HUES48 (cell line): ENCODE data around the gene NCAPH2.

Source experiments
- H3K27ac ChIP-seq: one replicate; pipeline ENCODE4 v1.7.0; 2013; ENCODE audit warnings: low read depth, low read length, inconsistent platforms
- H3K27me3 ChIP-seq: 2 replicates; pipeline ENCODE4 v1.6.1; 2013; ENCODE audit warnings: mild to moderate bottlenecking, low read length; ENCODE audit not compliant: control insufficient read depth, insufficient read depth
- H3K36me3 ChIP-seq: 2 replicates; pipeline ENCODE4 v1.6.1; 2013; ENCODE audit warnings: low read length; ENCODE audit not compliant: control insufficient read depth, insufficient read depth
- H3K4me1 ChIP-seq: 2 replicates; pipeline ENCODE4 v1.6.1; 2013; ENCODE audit warnings: mild to moderate bottlenecking, low read length; ENCODE audit not compliant: control insufficient read depth, insufficient read depth
- H3K4me3 ChIP-seq: 2 replicates; pipeline ENCODE4 v1.5.1; 2013; ENCODE audit warnings: mild to moderate bottlenecking, low read depth, low read length
- H3K9ac ChIP-seq: 2 replicates; pipeline ENCODE4 v1.6.1; 2013; ENCODE audit warnings: mild to moderate bottlenecking, low read depth, low read length, moderate library complexity
- H3K9me3 ChIP-seq: 2 replicates; pipeline ENCODE4 v1.6.1; 2013; ENCODE audit warnings: low read length; ENCODE audit not compliant: control insufficient read depth, insufficient read depth

Gene NCAPH2

GRCh38 chr22:50547263-50547985, 39.4 kb downstream of the NCAPH2 start:
- H3K27me3 ChIP-seq = peaks cover 16% of the 10 kb centered on the region
- no peak overlapping the region for H3K9ac ChIP-seq
- no peaks in the 10 kb centered on the region for H3K36me3 ChIP-seq
- peaks cover 4% of the 10 kb centered on the region; the same call in 1 of the 2 replicates for H3K4me1 ChIP-seq
- no peak overlapping the region for H3K27ac ChIP-seq
- no peaks in the 10 kb centered on the region for H3K9me3 ChIP-seq
- no peak overlapping the region for H3K4me3 ChIP-seq

DNA sequence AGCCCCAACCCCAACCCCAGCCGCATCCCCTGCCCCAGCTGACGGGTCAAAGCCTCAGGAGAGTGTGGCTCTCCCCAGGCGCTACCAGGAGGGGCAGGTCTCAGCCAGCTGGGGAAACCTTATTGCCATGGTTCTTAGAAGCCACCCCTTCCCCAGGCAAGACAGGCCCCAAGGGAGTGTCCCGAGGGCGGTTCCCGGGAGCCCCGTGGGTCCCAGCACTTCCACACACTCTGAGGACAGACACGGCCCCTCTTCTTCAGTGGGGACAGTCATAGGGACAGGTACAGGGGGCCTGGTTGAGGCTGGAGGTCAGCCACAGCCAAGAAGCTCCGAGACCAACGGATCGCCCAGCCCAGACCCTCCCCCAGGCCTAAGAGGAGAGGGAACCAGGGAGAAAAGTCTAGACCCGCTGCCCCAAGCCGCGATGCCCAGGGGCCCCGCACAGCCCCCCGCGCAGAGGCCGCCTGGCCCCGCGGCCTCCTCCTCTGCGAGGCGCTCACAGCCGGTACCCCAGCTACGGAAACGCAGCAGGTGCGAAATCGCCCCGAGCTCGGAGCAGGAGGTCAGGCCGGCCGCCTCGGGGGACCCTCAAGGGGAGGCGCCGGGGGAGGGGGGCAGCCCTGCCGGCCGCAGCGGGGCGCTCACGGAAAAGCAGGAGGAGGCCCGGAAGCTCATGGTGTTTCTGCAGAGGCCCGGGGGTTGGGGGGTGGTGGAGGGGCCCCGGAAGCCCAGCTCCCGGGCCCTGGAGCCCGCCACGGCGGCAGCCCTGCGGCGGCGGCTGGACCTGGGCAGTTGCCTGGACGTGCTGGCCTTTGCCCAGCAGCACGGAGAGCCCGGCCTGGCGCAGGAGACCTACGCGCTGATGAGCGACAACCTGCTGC, 40.3 kb downstream of the NCAPH2 start:
- H3K36me3 ChIP-seq = no peaks in the 10 kb centered on the region
- H3K4me1 ChIP-seq = peaks cover 4% of the 10 kb centered on the region; the same call in 1 of the 2 replicates
- peaks cover 16% of the 10 kb centered on the region for H3K27me3 ChIP-seq
- H3K9me3 ChIP-seq = no peaks in the 10 kb centered on the region
- H3K9ac ChIP-seq = no peak overlapping the region
- H3K27ac ChIP-seq = no peak overlapping the region
- no peak overlapping the region for H3K4me3 ChIP-seq

- Histone ChIP-seq H3K9ac (no peak overlapping the region), H3K36me3 (no peaks in the 10 kb centered on the region), H3K27me3 (peaks cover 16% of the 10 kb centered on the region), H3K4me3 (no peak overlapping the region), H3K27ac (no peak overlapping the region), H3K4me1 (peaks cover 4% of the 10 kb centered on the region; the same call in 1 of the 2 replicates), H3K9me3 (no peaks in the 10 kb centered on the region)
Observed at GRCh38 chr22:50548921-50549790, 41.1 kb downstream of the NCAPH2 start.

GRCh38 chr22:50550395-50550794, 42.4 kb downstream of the NCAPH2 start:
- no peaks in the 10 kb centered on the region for H3K36me3 ChIP-seq

DNA sequence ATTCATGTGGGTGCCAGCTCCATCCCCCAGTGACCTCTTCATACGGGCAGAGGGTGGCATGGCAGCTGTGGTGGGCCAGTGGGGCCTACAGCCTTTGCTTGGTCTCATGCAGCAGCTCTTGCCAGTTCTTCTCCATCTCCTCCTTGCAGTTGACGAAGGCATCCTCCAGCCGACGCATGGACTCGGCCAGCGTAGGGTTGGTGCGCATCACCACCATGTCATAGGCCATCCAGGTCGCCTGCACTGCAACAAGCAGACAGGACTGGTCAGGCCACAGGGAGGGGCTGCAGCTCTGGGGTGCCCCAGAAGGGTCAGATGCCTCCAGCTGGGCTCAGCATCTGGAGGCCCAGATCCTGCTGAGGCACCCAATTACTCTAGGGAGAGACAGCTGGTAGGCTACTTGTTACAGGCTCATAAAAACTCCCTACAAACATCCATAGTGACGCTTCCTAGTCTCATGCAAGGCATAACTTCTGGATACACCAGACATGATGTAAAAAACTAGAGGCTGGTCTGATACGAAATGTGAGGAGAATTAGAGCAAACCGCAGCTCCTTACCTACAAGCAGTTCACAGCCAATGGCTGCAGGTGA, 43.2 kb downstream of the NCAPH2 start:
- Histone ChIP-seq H3K4me3 (no peak overlapping the region), H3K9ac (no peak overlapping the region)

More at GRCh38 chr22:50550395-50550794, 42.4 kb downstream of the NCAPH2 start:
- H3K4me1 ChIP-seq = 0 out of 2 replicates have a peak, but pooled peaks cover 3% of the 10 kb centered on the region
- H3K9me3 ChIP-seq = no peaks in the 10 kb centered on the region
- no peak overlapping the region for H3K4me3 ChIP-seq
- H3K9ac ChIP-seq = no peak overlapping the region
- peaks cover 5% of the 10 kb centered on the region for H3K27me3 ChIP-seq
- no peak overlapping the region for H3K27ac ChIP-seq

GRCh38 chr22:50553310-50553709, 45.3 kb downstream of the NCAPH2 start:
- no peaks in the 10 kb centered on the region for H3K36me3 ChIP-seq
- H3K27ac ChIP-seq = no peak overlapping the region
- H3K9me3 ChIP-seq = no peaks in the 10 kb centered on the region
- H3K27me3 ChIP-seq = no peaks in the 10 kb centered on the region
- no peak overlapping the region for H3K9ac ChIP-seq
- no peak overlapping the region for H3K4me3 ChIP-seq
- H3K4me1 ChIP-seq = 0 out of 2 replicates have a peak, but pooled peaks cover 3% of the 10 kb centered on the region

More for the DNA sequence above, 43.2 kb downstream of the NCAPH2 start:
- Histone ChIP-seq H3K27me3 (no peaks in the 10 kb centered on the region), H3K9me3 (no peaks in the 10 kb centered on the region), H3K27ac (no peak overlapping the region), H3K4me1 (0 out of 2 replicates have a peak, but pooled peaks cover 3% of the 10 kb centered on the region), H3K36me3 (no peaks in the 10 kb centered on the region)

DNA sequence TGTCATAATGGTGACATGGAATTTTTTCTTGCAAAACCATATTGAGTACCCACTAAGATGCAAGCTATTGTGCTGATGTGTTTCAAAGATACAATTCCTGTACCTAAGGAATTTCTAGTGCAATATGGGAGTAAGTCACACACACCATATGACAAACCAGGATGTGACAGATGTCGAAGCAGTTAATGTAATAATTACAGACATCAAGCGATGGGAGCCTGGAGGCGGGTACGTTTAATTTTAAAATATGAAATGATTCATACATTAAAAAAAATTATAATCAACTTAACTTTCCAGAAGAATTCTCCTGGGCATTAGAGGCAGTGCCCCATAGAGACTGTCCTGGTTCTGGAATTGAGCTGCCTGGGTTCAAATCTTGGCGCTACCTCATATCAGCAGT, 48.7 kb downstream of the NCAPH2 start:
- Histone ChIP-seq H3K9ac (no peak overlapping the region), H3K27ac (no peak overlapping the region), H3K4me1 (0 out of 2 replicates have a peak, but pooled peaks cover 3% of the 10 kb centered on the region), H3K27me3 (no peaks in the 10 kb centered on the region), H3K4me3 (no peak overlapping the region), H3K36me3 (no peaks in the 10 kb centered on the region), H3K9me3 (no peaks in the 10 kb centered on the region)

- Histone ChIP-seq H3K9me3 (no peaks in the 10 kb centered on the region), H3K9ac (no peak overlapping the region), H3K27ac (no peak overlapping the region), H3K27me3 (peaks cover 7% of the 10 kb centered on the region; the same call in 1 of the 2 replicates), H3K36me3 (no peaks in the 10 kb centered on the region), H3K4me3 (no peak overlapping the region), H3K4me1 (0 out of 2 replicates have a peak, but pooled peaks cover 3% of the 10 kb centered on the region)
Observed at GRCh38 chr22:50560034-50560433, 52.0 kb downstream of the NCAPH2 start.

DNA sequence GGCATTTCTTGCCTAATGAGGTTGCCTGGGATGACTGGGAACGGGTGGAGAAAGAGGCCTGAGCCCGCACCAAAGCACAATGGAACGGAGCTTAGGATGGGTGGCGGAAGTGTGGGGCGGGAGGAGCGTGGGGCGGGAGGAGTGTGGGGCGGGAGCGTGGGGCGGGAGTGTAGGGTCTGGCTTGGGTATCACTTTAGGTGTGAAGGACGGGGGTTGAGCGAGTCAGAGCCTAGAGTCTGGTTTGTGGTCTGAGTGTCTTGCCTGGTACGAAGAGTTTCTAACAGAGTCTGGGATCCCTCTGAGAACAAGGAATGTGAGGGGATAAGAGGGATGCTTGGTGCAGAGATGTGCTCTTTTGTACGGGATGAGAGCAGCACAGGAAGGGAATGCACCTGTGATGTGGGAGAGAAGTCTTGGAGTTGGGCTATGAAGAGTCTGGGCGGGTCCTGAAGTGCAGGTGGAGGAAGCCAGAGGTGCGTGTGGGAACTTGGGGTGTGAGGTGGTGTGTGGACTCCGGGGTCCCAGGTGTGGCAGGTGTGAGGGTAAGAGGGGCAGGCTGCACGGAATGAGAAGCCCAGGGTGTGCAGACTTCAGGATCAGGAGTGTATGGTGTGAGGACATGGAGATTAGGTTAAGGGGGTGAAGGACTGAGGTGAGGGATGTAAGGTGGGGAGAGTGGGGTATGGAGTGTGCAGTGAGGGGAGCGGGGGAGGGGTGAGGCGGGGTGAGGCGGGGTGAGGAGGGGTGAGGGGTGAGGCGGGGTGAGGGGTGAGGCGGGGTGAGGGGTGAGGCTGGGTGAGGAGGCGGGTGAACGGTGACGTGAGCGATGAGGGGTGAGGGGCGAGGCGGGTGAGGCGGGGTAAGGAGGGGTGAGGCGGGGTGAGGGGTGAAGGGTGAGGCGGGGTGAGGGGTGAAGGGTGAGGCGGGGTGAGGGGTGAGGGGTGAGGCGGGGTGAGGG, 53.7 kb downstream of the NCAPH2 start:
- Histone ChIP-seq H3K4me3 (no peak overlapping the region), H3K27me3 (peaks cover 7% of the 10 kb centered on the region; the same call in 1 of the 2 replicates), H3K4me1 (no peaks in the 10 kb centered on the region)

More for the DNA sequence above, 53.7 kb downstream of the NCAPH2 start:
- Histone ChIP-seq H3K27ac (no peak overlapping the region), H3K9me3 (no peaks in the 10 kb centered on the region), H3K36me3 (no peaks in the 10 kb centered on the region), H3K9ac (no peak overlapping the region)
